ENCODE measurements around the gene CACNB4.

The CACNB4 gene

DNA sequence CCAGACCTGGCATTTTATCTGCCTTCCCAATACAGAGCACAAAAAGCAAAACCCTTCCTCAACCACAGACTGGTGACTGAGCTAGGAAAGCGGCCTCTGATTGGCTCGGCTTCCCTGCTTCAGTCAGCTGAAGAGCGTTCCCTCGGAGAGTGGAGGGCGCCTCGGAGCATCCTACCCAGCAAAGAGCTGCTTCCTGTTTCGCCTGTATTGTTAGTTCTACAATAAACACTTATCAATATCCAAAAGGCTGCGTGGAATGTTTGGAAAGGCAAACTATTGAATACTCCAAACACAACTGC is 125.0 kb downstream of the CACNB4 start:
- Histone ChIP-seq H3K4me3 (ENCODE audit: low read depth in 1 of 2, low read length in 1 of 2) (no peak overlapping the region), H3K27ac (no peak overlapping the region), H3K9me3 (no peaks in the 10 kb centered on the region), H3K27me3 (no peaks in the 10 kb centered on the region), H3K4me1 (ENCODE audit: control insufficient read depth in 1 of 2, insufficient read depth in 1 of 2, low read depth in 1 of 2, low read length in 1 of 2) (no peaks in the 10 kb centered on the region), H3K36me3 (no peaks in the 10 kb centered on the region)
- TF ChIP-seq CTCF (IDR thresholded peaks at IDR 0.05): no peak

GRCh38 chr2:151973013-151973900 is 125.6 kb downstream of the CACNB4 start:
- no peak for TF ChIP-seq CTCF (IDR thresholded peaks at IDR 0.05)

DNA sequence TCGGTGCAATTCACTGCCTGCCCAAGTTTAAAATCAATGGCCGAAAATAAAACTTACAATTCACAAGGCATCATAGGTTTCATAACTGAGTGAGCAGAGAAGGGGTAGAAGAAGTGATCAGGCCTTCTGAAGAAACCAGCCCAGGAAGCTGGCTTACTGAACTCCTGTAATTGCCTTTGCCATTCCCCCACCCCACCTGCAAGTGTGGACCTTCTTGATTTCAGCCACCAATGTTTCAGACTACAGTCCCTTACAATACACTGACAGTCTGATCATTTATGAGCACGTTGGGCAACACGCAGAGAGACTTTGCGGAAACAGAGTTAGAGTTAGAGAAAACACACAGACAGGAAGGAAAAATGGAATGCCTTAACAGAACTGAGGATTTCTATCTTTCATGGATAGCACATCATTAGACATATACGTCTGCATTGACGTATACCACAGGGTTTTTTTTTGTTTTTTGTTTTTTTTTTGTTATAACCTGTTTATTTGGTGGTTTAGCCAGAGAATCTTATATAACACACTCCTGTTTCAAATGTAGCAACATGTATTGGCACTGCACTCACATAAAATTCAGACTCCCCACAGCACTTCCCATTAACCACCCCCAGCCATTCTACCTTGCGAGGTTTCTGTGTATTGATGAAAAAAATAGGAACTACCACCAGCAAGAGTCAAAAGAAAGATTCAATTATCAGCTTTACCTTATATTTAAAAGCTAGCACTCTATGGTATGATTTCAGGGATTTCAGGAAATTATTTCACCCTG is 126.4 kb downstream of the CACNB4 start:
- no peak for TF ChIP-seq CTCF (IDR thresholded peaks at IDR 0.05)
- Histone ChIP-seq H3K36me3 (no peaks in the 10 kb centered on the region), H3K9me3 (no peaks in the 10 kb centered on the region), H3K27ac (no peak overlapping the region), H3K4me1 (ENCODE audit: control insufficient read depth in 1 of 2, insufficient read depth in 1 of 2, low read depth in 1 of 2, low read length in 1 of 2) (no peaks in the 10 kb centered on the region), H3K4me3 (ENCODE audit: low read depth in 1 of 2, low read length in 1 of 2) (no peak overlapping the region), H3K27me3 (no peaks in the 10 kb centered on the region)

More at GRCh38 chr2:151973013-151973900, 125.6 kb downstream of the CACNB4 start:
- no peaks in the 10 kb centered on the region for H3K4me1 ChIP-seq (ENCODE audit: control insufficient read depth in 1 of 2, insufficient read depth in 1 of 2, low read depth in 1 of 2, low read length in 1 of 2)
- no peaks in the 10 kb centered on the region for H3K9me3 ChIP-seq
- no peaks in the 10 kb centered on the region for H3K27me3 ChIP-seq
- H3K27ac ChIP-seq: no peak overlapping the region
- H3K4me3 ChIP-seq (ENCODE audit: low read depth in 1 of 2, low read length in 1 of 2): no peak overlapping the region
- no peaks in the 10 kb centered on the region for H3K36me3 ChIP-seq

GRCh38 chr2:151971301-151972051 is 127.4 kb downstream of the CACNB4 start:
- no peak overlapping the region for H3K4me3 ChIP-seq (ENCODE audit: low read depth in 1 of 2, low read length in 1 of 2)
- no peaks in the 10 kb centered on the region for H3K36me3 ChIP-seq
- no peaks in the 10 kb centered on the region for H3K4me1 ChIP-seq (ENCODE audit: control insufficient read depth in 1 of 2, insufficient read depth in 1 of 2, low read depth in 1 of 2, low read length in 1 of 2)
- H3K9me3 ChIP-seq: no peaks in the 10 kb centered on the region
- no peak overlapping the region for H3K27ac ChIP-seq
- H3K27me3 ChIP-seq: no peaks in the 10 kb centered on the region
- TF ChIP-seq CTCF (IDR thresholded peaks at IDR 0.05): no peak

GRCh38 chr2:151968770-151969470 is 129.9 kb downstream of the CACNB4 start:
- H3K9me3 ChIP-seq: no peaks in the 10 kb centered on the region
- H3K36me3 ChIP-seq: no peaks in the 10 kb centered on the region
- no peak overlapping the region for H3K4me3 ChIP-seq (ENCODE audit: low read depth in 1 of 2, low read length in 1 of 2)
- no peak for TF ChIP-seq CTCF (IDR thresholded peaks at IDR 0.05)
- H3K27ac ChIP-seq: no peak overlapping the region
- no peaks in the 10 kb centered on the region for H3K4me1 ChIP-seq (ENCODE audit: control insufficient read depth in 1 of 2, insufficient read depth in 1 of 2, low read depth in 1 of 2, low read length in 1 of 2)
- no peaks in the 10 kb centered on the region for H3K27me3 ChIP-seq

All from neutrophil (primary cell).